DMS114 treated with DMSO at 0.1 percent for 48 hours (cell line): ENCODE measurements around the gene GRB14.

Experiments
- DNase-seq: peaks from one replicate; lab custom pipeline; 2025; ENCODE audit not compliant: unreplicated experiment; lab: John Stamatoyannopoulos, UW

GRB14 gene

GRCh38 chr2:164617466-164617865, 3.8 kb downstream of the GRB14 start:
- DNase-seq = no peak

DNA sequence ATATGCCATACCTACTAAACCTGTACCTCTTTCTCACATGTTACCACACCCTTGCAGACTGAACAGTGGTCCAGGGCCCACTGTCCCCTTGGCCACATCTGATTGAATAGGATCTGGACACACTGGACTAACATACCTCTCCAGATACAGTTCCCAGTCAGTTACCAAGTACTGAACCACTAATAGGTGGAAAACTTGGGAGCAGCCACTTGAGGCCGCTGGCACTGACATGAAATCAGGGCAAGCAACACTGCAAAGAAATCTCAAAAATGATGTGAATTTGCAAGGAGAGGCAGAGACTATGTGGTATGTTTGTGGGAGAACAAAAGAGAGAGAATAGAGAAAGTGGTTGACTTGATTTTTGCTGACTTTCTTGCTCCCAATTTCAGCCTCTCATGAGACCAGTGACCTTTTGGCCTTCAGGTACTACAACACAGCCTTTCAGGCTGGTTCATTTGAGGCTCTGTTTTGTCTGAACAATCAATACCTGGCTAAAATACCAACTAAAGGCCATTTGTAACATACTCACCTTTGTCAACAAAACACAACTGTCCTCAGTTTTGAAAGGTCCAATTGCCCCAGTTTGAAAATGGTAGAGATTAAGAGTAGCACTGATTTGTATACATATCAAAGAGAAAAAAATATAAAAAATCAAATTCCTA, 7.8 kb downstream of the GRB14 start:
- DNase-seq = no peak

DNA sequence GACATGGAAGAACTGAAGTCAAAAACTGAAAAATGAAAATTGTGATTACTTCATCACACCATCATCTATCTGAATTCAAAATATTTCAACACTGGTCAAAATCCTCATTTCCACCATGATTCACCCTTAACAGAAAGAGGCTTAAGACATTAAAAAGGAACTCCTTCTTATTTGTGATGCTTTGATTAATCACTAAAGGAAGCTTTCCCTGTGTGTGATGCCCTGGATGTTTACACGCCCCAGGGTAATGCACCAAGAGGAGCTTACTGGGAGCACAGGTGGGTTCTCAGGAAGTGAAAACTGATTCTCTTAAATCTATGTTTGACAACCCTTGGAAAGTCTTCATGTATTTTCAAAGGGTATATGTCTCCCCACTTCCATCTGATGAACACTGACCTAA, 11.5 kb downstream of the GRB14 start:
- DNase-seq = no peak

- no peak for DNase-seq
Measured at GRCh38 chr2:164606557-164606956, 14.7 kb downstream of the GRB14 start.

DNA sequence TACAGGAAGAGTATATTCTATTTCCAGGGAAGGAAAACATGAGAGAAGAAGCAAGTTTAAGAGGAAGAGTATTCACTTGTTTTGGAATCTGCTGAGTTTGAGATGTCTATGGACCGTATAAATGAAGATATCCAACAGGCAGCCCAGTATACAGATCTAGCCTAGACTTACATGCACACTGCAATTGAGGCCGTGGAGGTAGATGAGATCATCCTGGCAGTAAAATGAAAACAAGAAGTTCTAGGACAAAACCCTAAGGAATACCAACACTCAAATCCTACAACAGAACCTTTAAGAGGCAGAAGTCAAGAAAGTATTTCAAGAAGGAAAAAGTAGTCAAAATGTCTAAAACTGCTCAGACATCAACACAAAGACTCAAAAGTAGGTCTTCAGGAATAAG, 16.0 kb downstream of the GRB14 start:
- DNase-seq = no peak

DNA sequence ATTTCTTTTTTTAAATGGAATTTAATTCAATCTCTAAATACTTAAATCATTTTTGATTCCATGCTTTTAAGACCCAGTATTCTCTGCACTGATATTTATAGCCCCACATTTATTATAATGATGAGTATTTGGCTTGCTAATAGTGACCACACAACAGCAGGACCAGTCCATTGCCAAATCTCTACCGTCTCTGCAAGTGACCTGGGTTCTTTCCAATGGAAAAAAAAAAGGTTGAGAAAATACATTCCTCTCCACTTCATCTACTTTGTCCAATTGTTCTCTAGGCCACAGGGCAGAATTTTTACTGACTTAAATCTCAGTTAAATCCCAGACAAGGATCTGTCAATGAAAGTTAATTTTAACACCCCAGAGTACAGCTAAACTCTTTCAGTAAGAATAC, 20.5 kb downstream of the GRB14 start:
- no peak for DNase-seq

DNA sequence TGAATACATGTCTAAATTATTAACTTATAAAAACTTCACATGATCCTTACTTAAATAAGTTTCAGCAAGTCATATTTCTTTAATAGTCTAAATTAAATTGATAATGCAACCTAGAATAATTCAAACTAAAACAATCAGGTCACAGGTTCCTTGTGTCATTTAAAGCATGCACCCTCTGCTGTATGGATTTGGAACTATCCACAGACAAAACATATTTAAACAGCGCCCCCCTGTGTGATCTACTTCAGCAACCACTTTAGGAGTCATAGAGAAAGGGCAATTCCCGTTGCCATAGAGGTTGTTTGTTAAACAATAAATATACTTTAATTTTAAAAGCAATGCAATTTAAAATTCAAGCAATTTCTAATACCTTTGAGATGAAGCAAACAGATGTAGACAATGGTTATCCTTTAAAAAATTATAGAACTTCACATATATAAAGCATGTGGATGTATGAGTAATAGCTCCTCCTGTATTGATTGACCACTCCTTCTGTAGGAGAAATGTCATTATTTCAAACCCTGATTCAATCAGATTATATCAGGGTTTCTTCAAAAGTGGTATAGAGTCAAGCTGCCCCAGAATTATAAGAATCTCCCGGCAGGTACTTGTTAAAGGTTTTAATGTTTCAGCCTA, 21.2 kb downstream of the GRB14 start:
- no peak for DNase-seq

GRCh38 chr2:164597983-164598382, 23.3 kb downstream of the GRB14 start:
- no peak for DNase-seq

- no peak for DNase-seq
Measured at GRCh38 chr2:164595031-164595430, 26.3 kb downstream of the GRB14 start.

- DNase-seq = no peak
Measured at GRCh38 chr2:164593959-164594358, 27.3 kb downstream of the GRB14 start.

DNA sequence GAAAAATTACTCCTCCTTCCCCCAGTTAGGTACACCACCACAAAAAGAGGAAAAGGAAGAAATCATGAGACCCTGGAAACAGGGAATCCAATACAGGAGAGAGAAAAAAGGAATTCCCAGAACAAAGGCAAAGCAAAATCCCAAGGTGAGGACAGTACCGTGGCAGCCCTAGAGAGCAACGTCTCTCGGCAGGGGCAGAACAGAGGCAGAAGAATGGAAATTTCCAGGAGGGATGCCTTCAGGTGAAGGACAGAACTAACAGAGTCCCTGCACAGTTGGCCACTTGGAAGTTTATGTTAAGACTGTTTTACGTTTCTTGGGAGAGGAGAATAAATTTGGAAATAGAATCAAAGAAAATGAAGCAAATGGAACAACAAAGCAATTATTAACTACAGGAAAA, 27.7 kb downstream of the GRB14 start:
- no peak for DNase-seq

- DNase-seq = no peak
Measured at GRCh38 chr2:164589522-164589921, 31.8 kb downstream of the GRB14 start.

GRCh38 chr2:164581050-164581449, 40.2 kb downstream of the GRB14 start:
- no peak for DNase-seq

DNA sequence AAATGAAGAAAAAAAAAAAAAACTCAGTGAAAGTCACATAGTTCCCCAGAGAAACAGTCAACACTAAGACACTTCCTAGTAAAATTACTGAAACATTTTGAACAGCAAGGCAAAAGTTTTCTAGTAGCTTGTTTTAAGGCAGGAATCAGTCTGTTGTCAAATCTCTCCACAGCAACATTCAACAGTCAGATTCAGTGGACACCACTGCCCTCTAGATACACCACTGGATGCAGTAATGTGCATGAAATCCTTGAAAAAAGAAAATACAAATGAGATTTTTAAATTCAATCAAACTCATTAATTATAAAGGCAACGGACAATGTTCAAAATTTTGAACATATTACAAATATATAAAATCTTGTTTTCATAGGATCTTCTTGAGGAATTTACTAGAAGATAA, 46.4 kb downstream of the GRB14 start:
- DNase-seq = no peak

- no peak for DNase-seq
Measured at GRCh38 chr2:164570475-164570874, 50.8 kb downstream of the GRB14 start.

DNA sequence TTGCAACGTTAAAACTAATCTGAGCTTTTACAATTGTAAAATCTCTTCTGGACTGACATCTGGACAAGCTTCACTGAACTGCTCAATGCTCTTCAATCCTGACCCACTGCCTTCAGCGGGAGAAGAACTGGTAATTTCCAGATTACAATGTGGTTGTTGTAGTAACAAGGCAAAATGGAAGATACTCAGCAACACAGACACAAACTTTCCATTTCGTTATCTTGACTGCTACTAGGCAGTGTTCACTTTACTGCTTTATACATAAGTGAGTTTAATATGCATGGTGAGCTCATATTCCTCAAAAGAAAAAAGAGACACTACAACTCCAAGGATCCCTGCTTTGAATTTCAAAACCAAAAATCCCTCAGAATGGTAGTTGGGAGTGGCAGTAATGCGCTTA, 51.9 kb downstream of the GRB14 start:
- no peak for DNase-seq

DNA sequence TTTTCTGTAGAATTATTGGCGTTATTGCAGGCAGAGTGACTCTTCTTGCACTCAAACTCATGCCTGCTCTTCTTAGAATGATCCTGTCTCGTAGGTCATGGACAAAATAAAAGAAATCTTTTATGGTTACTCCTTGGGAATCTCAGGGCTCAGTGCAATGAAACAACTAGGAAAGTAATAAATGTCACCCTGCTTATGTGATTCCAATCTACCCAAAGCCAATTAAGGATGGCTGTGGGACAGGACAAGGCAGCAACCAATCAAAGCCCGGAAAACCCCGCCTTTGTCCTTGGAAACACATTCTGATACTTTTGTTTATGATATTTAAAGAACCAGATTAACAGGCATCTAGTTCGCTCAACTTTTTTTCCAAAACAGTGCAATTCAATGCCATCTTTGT, 53.0 kb downstream of the GRB14 start:
- DNase-seq = no peak

- no peak for DNase-seq
Measured at GRCh38 chr2:164567335-164567989, 53.8 kb downstream of the GRB14 start.

DNA sequence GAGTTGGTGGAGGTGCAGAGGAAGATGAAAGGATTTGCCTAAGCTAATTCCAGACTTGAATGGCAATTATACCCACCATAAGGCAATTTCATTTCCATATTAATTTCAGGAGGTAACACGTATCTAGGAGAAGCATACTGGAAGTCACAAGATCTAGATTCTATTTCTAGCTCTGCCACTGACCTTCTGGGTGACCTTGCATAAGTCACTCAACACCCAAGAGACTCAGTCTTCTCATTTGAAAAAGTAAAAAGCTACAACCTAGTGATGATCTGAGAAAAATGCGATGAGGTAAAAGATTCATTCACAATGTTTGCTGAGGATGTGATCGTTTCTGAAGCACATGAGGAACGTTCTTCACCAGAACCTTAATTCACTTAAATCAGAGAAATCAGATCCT, 55.9 kb downstream of the GRB14 start:
- no peak for DNase-seq

DNA sequence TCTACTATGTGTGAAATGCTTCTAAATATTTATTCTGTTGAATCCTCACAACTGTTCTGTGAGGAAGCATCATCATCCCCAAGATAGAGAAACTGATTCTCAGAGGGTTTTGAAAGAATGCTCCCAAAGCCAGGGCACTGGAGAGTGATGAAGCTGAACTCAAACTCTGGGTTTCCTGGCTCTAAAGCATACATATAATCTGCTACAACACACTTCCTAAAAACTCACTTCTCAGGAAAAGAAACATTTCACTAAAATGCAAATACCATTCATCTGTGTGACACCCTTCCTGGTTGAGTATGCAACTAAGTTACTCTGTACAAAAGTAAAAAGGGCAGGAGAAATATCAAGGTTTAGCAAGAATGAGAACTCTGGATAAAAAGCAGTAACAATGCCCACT, 58.6 kb downstream of the GRB14 start:
- no peak for DNase-seq

DNA sequence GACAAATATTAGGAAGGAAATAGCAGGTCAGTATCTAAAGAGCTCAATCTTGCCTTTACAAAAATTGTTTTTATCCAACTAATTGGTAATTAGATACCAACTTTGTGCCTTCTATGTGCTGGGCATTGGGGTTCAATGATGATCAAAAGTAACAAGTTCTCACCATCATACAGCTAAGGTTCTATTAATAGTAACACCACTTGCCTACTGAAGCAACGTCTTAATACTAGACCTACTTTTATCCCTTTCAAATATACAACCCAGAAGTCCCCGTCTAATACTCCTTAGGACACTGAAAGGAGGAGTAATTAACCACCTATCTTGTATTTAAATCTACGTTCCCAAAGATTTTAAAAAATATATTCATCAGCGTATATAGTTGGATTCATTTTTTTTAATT, 59.3 kb downstream of the GRB14 start:
- no peak for DNase-seq

DNA sequence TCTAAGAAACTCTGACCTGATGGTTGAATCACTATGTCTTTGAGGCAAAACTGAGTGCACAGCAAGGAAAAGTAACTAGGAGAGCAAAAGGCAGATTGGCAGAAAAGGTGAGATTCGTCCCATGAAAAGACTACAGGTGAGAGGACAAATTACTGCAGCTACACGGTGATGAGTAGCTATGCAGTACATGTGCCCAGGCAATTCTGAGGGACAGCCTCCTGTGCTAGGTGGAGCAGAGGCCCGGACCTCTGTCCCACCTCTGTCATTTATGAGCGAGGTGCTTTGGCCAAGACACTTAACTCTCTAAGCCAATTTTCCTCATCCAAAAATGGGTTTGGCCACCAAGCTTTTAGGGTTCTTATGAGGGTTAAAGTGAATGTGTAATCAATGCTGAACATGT, 59.9 kb downstream of the GRB14 start:
- DNase-seq = no peak

GRCh38 chr2:164560902-164561301, 60.4 kb downstream of the GRB14 start:
- DNase-seq = no peak
